ENCODE data around the gene RPSA.
A peak's percentile ranks its signal among the peaks of the same experiment; 100 is the strongest.
"Not testable (repeated sequence)": the region's sequence is repeated elsewhere in the genome, so short reads cannot be mapped to it uniquely, and the experiment has no call there.

The RPSA gene

GRCh38 chr3:39407773-39408492 lies 1.4 kb downstream of the RPSA start:
- peaks cover 53% of the 10 kb centered on the region for H3K4me1 Mint-ChIP-seq (ENCODE audit: low read depth)
- H3K4me3 Mint-ChIP-seq: peak overlapping the region; percentile 87
- H3K36me3 Mint-ChIP-seq (ENCODE audit: low read depth): peaks cover 73% of the 10 kb centered on the region
- H3K27ac Mint-ChIP-seq: peak overlapping the region; percentile 98
- DNase-seq: no peak
- H3K9me3 Mint-ChIP-seq: no peaks in the 10 kb centered on the region
- no peaks in the 10 kb centered on the region for H3K27me3 Mint-ChIP-seq

GRCh38 chr3:39408493-39409372 lies 2.2 kb downstream of the RPSA start:
- peaks cover 54% of the 10 kb centered on the region for H3K4me1 Mint-ChIP-seq (ENCODE audit: low read depth)
- peak; percentile 63 for DNase-seq
- H3K9me3 Mint-ChIP-seq: no peaks in the 10 kb centered on the region
- peaks cover 77% of the 10 kb centered on the region for H3K36me3 Mint-ChIP-seq (ENCODE audit: low read depth)
- H3K4me3 Mint-ChIP-seq: peak overlapping the region; percentile 87
- no peaks in the 10 kb centered on the region for H3K27me3 Mint-ChIP-seq
- H3K27ac Mint-ChIP-seq: peak overlapping the region; percentile 98

GRCh38 chr3:39409514-39410136 lies 3.1 kb downstream of the RPSA start:
- Mint-ChIP-seq H3K4me3 (peak overlapping the region; percentile 87), H3K36me3 (ENCODE audit: low read depth) (peaks cover 84% of the 10 kb centered on the region), H3K4me1 (ENCODE audit: low read depth) (peaks cover 55% of the 10 kb centered on the region), H3K27ac (peak overlapping the region; percentile 98), H3K27me3 (no peaks in the 10 kb centered on the region), H3K9me3 (no peaks in the 10 kb centered on the region)
- DNase-seq: no peak

GRCh38 chr3:39410893-39411292 lies 4.4 kb downstream of the RPSA start:
- Mint-ChIP-seq H3K36me3 (ENCODE audit: low read depth) (peaks cover 91% of the 10 kb centered on the region), H3K4me3 (peak overlapping the region; percentile 87), H3K27ac (peak overlapping the region; percentile 98), H3K9me3 (no peaks in the 10 kb centered on the region), H3K27me3 (no peaks in the 10 kb centered on the region), H3K4me1 (ENCODE audit: low read depth) (peaks cover 53% of the 10 kb centered on the region)
- DNase-seq: no peak

- peak overlapping the region; percentile 9 for H3K4me3 Mint-ChIP-seq
- DNase-seq: no peak
- no peaks in the 10 kb centered on the region for H3K27me3 Mint-ChIP-seq
- H3K4me1 Mint-ChIP-seq (ENCODE audit: low read depth): peaks cover 50% of the 10 kb centered on the region
- no peaks in the 10 kb centered on the region for H3K9me3 Mint-ChIP-seq
- peaks cover 82% of the 10 kb centered on the region for H3K36me3 Mint-ChIP-seq (ENCODE audit: low read depth)
- peak overlapping the region; percentile 98 for H3K27ac Mint-ChIP-seq
Measured at GRCh38 chr3:39412668-39413260, 6.2 kb downstream of the RPSA start.

- H3K27me3 Mint-ChIP-seq: no peaks in the 10 kb centered on the region
- H3K4me3 Mint-ChIP-seq: no peak overlapping the region
- no peak for DNase-seq
- peak overlapping the region; percentile 98 for H3K27ac Mint-ChIP-seq
- H3K9me3 Mint-ChIP-seq: no peaks in the 10 kb centered on the region
- peaks cover 71% of the 10 kb centered on the region for H3K36me3 Mint-ChIP-seq (ENCODE audit: low read depth)
- H3K4me1 Mint-ChIP-seq (ENCODE audit: low read depth): peaks cover 43% of the 10 kb centered on the region
Measured at GRCh38 chr3:39413691-39414420, 7.3 kb downstream of the RPSA start.

- peak; percentile 61 for DNase-seq
- no peak overlapping the region for H3K4me3 Mint-ChIP-seq
- H3K27me3 Mint-ChIP-seq: no peaks in the 10 kb centered on the region
- H3K36me3 Mint-ChIP-seq (ENCODE audit: low read depth): peaks cover 65% of the 10 kb centered on the region
- no peaks in the 10 kb centered on the region for H3K9me3 Mint-ChIP-seq
- peaks cover 39% of the 10 kb centered on the region for H3K4me1 Mint-ChIP-seq (ENCODE audit: low read depth)
- H3K27ac Mint-ChIP-seq: peak overlapping the region; percentile 98
Measured at GRCh38 chr3:39414421-39414907, 7.9 kb downstream of the RPSA start.

- peaks cover 30% of the 10 kb centered on the region for H3K4me1 Mint-ChIP-seq (ENCODE audit: low read depth)
- H3K27me3 Mint-ChIP-seq, H3K9me3 Mint-ChIP-seq, H3K4me3 Mint-ChIP-seq: not testable (repeated sequence)
- peaks cover 57% of the 10 kb centered on the region for H3K36me3 Mint-ChIP-seq (ENCODE audit: low read depth)
- DNase-seq: peak; percentile 43
- peak overlapping the region; percentile 98 for H3K27ac Mint-ChIP-seq
Measured at GRCh38 chr3:39415302-39415701, 8.8 kb downstream of the RPSA start.

GRCh38 chr3:39415983-39416382 lies 9.5 kb downstream of the RPSA start:
- H3K27me3 Mint-ChIP-seq: no peaks in the 10 kb centered on the region
- peak; percentile 51 for DNase-seq
- no peaks in the 10 kb centered on the region for H3K9me3 Mint-ChIP-seq
- H3K4me3 Mint-ChIP-seq: no peak overlapping the region
- peaks cover 25% of the 10 kb centered on the region for H3K4me1 Mint-ChIP-seq (ENCODE audit: low read depth)
- peaks cover 51% of the 10 kb centered on the region for H3K36me3 Mint-ChIP-seq (ENCODE audit: low read depth)
- peak overlapping the region; percentile 98 for H3K27ac Mint-ChIP-seq

GRCh38 chr3:39416998-39417397 lies 10.5 kb downstream of the RPSA start:
- peaks cover 45% of the 10 kb centered on the region for H3K36me3 Mint-ChIP-seq (ENCODE audit: low read depth)
- H3K4me3 Mint-ChIP-seq, H3K9me3 Mint-ChIP-seq, DNase-seq, H3K27me3 Mint-ChIP-seq: not testable (repeated sequence)
- peak overlapping the region; percentile 23 for H3K27ac Mint-ChIP-seq
- H3K4me1 Mint-ChIP-seq (ENCODE audit: low read depth): peaks cover 15% of the 10 kb centered on the region

GRCh38 chr3:39418556-39419225 lies 12.2 kb downstream of the RPSA start:
- not testable (repeated sequence) for H3K27ac Mint-ChIP-seq; H3K4me1 Mint-ChIP-seq (ENCODE audit: low read depth); H3K27me3 Mint-ChIP-seq; DNase-seq; H3K4me3 Mint-ChIP-seq; H3K9me3 Mint-ChIP-seq
- H3K36me3 Mint-ChIP-seq (ENCODE audit: low read depth): peaks cover 31% of the 10 kb centered on the region

GRCh38 chr3:39419742-39420315 lies 13.3 kb downstream of the RPSA start:
- H3K36me3 Mint-ChIP-seq (ENCODE audit: low read depth): peaks cover 20% of the 10 kb centered on the region
- H3K27ac Mint-ChIP-seq: no peak overlapping the region
- H3K4me1 Mint-ChIP-seq (ENCODE audit: low read depth): peaks cover 4% of the 10 kb centered on the region
- no peak overlapping the region for H3K4me3 Mint-ChIP-seq
- H3K9me3 Mint-ChIP-seq: no peaks in the 10 kb centered on the region
- no peaks in the 10 kb centered on the region for H3K27me3 Mint-ChIP-seq
- no peak for DNase-seq

GRCh38 chr3:39420543-39420942 lies 14.0 kb downstream of the RPSA start:
- Mint-ChIP-seq H3K4me3 (no peak overlapping the region), H3K36me3 (ENCODE audit: low read depth) (peaks cover 16% of the 10 kb centered on the region), H3K27me3 (no peaks in the 10 kb centered on the region)

More at GRCh38 chr3:39420543-39420942, 14.0 kb downstream of the RPSA start:
- no peak for DNase-seq
- no peaks in the 10 kb centered on the region for H3K9me3 Mint-ChIP-seq
- peaks cover 4% of the 10 kb centered on the region for H3K4me1 Mint-ChIP-seq (ENCODE audit: low read depth)
- no peak overlapping the region for H3K27ac Mint-ChIP-seq
